Measurements from ENCODE around the gene LRRC25. TPM values are rescaled to one million over a fixed set of nuclear protein-coding genes. Genes with fewer than 3 reads are reported as not detected.
A peak's percentile ranks its signal among the peaks of the same experiment; 100 is the strongest.

The LRRC25 gene
- total RNA-seq, 2 donors from 2014 or later = 1.6 to 5.5 TPM

- 19% methylated on average over 30 of the region's 30 CpGs for WGBS
- H3K4me3 ChIP-seq = peak overlapping the region; percentile 26 to 28
Observed at GRCh38 chr19:18418029-18418482, 20.6 kb upstream of the LRRC25 start.

GRCh38 chr19:18417250-18418028, 20.0 kb upstream of the LRRC25 start:
- WGBS = 2% methylated on average over 51 of the region's 53 CpGs
- DNase-seq (ENCODE audit: low spot score) = no peak
- H3K4me1 ChIP-seq (replicated peaks) = peaks cover 14% of the 10 kb centered on the region
- TF ChIP-seq CTCF (IDR thresholded peaks at IDR 0.05) (no peak), POLR2AphosphoS5 (IDR thresholded peaks at IDR 0.05) (peak; percentile 19)
- H3K27ac ChIP-seq = peak overlapping the region; percentile 77 to 82
- no peaks in the 10 kb centered on the region for H3K9me3 ChIP-seq
- H3K4me3 ChIP-seq = peak overlapping the region; percentile 26 to 28
- intact Hi-C loops (cut with DNase I) = loop anchor here (5.0 to 10.0 kb wide), 2 partner anchors 140 to 213 kb away; partner anchors contain the start of gene RAB3A
- H3K36me3 ChIP-seq = no peaks in the 10 kb centered on the region
- H3K27me3 ChIP-seq (replicated peaks; ENCODE audit: insufficient read depth) = no peaks in the 10 kb centered on the region

More at GRCh38 chr19:18418029-18418482, 20.6 kb upstream of the LRRC25 start:
- no peaks in the 10 kb centered on the region for H3K27me3 ChIP-seq (replicated peaks; ENCODE audit: insufficient read depth)
- H3K9me3 ChIP-seq = no peaks in the 10 kb centered on the region
- H3K4me1 ChIP-seq (replicated peaks) = peaks cover 14% of the 10 kb centered on the region
- TF ChIP-seq CTCF (IDR thresholded peaks at IDR 0.05) (no peak), POLR2A (IDR thresholded peaks at IDR 0.05) (no peak), POLR2AphosphoS5 (IDR thresholded peaks at IDR 0.05) (no peak)
- intact Hi-C loops (cut with DNase I) = loop anchor here (5.0 to 10.0 kb wide), 2 partner anchors 141 to 213 kb away; partner anchors contain the start of gene RAB3A
- peak overlapping the region; percentile 77 to 82 for H3K27ac ChIP-seq
- DNase-seq (ENCODE audit: low spot score) = no peak
- no peaks in the 10 kb centered on the region for H3K36me3 ChIP-seq

- Histone ChIP-seq H3K27me3 (replicated peaks; ENCODE audit: insufficient read depth) (no peaks in the 10 kb centered on the region), H3K27ac (peak overlapping the region; percentile 77 to 82), H3K36me3 (no peaks in the 10 kb centered on the region), H3K9me3 (no peaks in the 10 kb centered on the region), H3K4me3 (peak overlapping the region; percentile 26 to 28), H3K4me1 (replicated peaks) (peaks cover 14% of the 10 kb centered on the region)
- 1% methylated on average over 44 of the region's 44 CpGs for WGBS
- peak; percentile 53 for DNase-seq (ENCODE audit: low spot score)
- intact Hi-C loops (cut with DNase I) = loop anchor here (5.0 to 10.0 kb wide), 2 partner anchors 140 to 212 kb away; partner anchors contain the start of gene RAB3A
- no peak for TF ChIP-seq POLR2A (IDR thresholded peaks at IDR 0.05)
- no peak for TF ChIP-seq CTCF (IDR thresholded peaks at IDR 0.05)
- no peak for TF ChIP-seq POLR2AphosphoS5 (IDR thresholded peaks at IDR 0.05)
Observed at GRCh38 chr19:18416778-18417249, 19.4 kb upstream of the LRRC25 start.

GRCh38 chr19:18415178-18415867, 17.9 kb upstream of the LRRC25 start:
- TF ChIP-seq POLR2AphosphoS5 (IDR thresholded peaks at IDR 0.05) (peak; percentile 66), CTCF (IDR thresholded peaks at IDR 0.05) (no peak), POLR2A (IDR thresholded peaks at IDR 0.05) (peak; percentile 24)
- H3K9me3 ChIP-seq = no peaks in the 10 kb centered on the region
- H3K4me1 ChIP-seq (replicated peaks) = peaks cover 14% of the 10 kb centered on the region
- H3K4me3 ChIP-seq = peak overlapping the region in 1 of 2 donors; percentile 13
- no peak for DNase-seq (ENCODE audit: low spot score)
- no peaks in the 10 kb centered on the region for H3K27me3 ChIP-seq (replicated peaks; ENCODE audit: insufficient read depth)
- H3K36me3 ChIP-seq = no peaks in the 10 kb centered on the region
- 33% methylated on average over 25 of the region's 25 CpGs for WGBS
- H3K27ac ChIP-seq = peak overlapping the region; percentile 77 to 82
- intact Hi-C loops (cut with DNase I) = loop anchor here (5.0 to 10.0 kb wide), 2 partner anchors 138 to 211 kb away; partner anchors contain the start of gene RAB3A

Measured in prostate gland (tissue), 2 donors.